ENCODE measurements around the gene KIRREL3.

The KIRREL3 gene

DNA sequence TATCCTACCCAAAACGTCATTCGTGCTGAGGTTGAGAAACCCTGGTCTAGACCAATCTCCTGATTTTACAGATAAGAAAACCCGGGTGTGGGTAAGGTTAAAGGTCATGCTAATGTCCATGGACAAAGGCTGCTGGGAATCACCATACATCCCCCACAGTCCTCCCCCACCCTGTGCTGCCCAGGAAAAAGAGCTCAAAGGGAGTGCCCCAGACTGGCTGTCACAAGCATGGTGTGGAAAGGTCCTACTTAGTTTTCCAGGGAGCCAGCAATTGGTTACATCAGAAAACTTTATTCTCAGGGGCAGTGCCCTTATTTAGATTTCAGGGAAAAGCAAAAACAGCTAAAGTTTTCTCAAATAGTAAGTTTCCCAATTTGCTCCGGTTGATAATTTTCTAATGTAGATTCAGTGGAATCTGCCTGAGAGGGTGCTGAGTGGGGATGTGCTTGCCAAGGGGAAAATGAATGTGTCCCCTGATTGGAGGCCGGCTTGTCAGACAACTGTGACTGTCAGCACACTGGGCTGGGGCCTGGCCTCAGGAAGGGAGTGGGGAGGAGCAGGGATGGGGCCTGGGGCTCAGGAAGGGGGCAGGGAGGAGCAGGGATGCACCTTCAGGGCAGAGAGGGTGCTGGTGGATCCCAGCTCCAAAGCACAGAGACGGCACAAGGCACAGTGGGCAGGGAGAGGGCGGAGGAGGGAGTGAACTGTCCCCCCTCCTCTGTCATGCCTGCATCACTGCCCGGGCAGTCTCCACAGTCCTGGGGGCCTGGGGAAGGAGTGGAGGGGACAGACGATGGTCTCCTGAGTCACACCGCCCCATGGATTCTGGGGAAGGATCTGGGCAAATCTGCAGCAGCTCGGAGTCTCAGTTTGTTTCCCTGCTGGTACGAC is 263.6 kb downstream of the KIRREL3 start:
- TF ChIP-seq, protein P1, sequence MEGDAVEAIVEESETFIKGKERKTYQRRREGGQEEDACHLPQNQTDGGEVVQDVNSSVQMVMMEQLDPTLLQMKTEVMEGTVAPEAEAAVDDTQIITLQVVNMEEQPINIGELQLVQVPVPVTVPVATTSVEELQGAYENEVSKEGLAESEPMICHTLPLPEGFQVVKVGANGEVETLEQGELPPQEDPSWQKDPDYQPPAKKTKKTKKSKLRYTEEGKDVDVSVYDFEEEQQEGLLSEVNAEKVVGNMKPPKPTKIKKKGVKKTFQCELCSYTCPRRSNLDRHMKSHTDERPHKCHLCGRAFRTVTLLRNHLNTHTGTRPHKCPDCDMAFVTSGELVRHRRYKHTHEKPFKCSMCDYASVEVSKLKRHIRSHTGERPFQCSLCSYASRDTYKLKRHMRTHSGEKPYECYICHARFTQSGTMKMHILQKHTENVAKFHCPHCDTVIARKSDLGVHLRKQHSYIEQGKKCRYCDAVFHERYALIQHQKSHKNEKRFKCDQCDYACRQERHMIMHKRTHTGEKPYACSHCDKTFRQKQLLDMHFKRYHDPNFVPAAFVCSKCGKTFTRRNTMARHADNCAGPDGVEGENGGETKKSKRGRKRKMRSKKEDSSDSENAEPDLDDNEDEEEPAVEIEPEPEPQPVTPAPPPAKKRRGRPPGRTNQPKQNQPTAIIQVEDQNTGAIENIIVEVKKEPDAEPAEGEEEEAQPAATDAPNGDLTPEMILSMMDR (IDR thresholded peaks at IDR 0.05; ENCODE audit: borderline replicate concordance, insufficient read depth, low read depth, low read length) = no peak
- H3K4me3 ChIP-seq (ENCODE audit: low read depth, low read length) = no peak overlapping the region

- no peak overlapping the region for H3K4me3 ChIP-seq (ENCODE audit: low read depth, low read length)
- TF ChIP-seq, protein P1 (IDR thresholded peaks at IDR 0.05; ENCODE audit: borderline replicate concordance, insufficient read depth, low read depth, low read length) = no peak
Measured at GRCh38 chr11:126734752-126735151, 265.8 kb downstream of the KIRREL3 start.

DNA sequence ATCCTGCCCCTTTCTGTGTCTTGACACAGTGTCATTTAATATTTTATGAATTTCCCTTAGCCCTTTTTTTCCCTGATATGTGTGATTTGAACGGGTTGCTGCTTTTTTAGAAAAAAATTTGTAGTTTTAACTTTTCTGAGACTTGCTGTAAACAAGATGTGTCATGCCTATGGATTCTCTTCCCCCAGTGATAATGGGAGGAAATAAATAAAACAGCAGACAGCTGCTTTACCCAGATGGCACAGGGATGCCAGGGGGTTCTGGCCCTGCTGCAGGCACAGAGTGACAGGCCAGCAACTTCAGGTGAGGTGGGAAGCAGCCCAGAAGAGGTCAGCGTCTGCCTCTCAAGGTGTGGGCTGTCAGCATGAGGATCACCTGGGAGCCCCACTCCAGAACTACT is 266.9 kb downstream of the KIRREL3 start:
- no peak overlapping the region for H3K4me3 ChIP-seq (ENCODE audit: low read depth, low read length)
- TF ChIP-seq, protein P1 (IDR thresholded peaks at IDR 0.05; ENCODE audit: borderline replicate concordance, insufficient read depth, low read depth, low read length) = no peak

DNA sequence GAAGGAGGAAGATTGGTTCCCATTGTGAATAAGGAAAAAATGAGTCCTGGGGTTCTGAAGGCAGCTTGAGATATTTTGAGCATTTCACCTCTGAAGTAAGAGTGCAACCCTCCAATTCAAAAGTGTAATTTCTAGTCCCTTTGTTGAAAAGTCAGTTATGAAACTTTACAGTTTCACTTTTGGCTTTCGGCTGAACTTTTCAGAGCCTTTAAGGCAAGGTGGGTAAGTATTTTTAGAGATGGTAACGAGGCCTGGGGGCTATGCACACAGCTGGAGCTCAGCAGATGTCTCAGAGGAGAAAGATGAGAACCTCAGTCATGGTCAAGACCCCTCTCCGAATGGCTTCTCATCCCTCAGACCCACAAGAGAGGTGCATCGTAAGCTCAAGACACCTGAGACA is 267.6 kb downstream of the KIRREL3 start:
- H3K4me3 ChIP-seq (ENCODE audit: low read depth, low read length) = no peak overlapping the region
- TF ChIP-seq, protein P1 (IDR thresholded peaks at IDR 0.05; ENCODE audit: borderline replicate concordance, insufficient read depth, low read depth, low read length) = no peak

GRCh38 chr11:126731576-126732142 is 268.9 kb downstream of the KIRREL3 start:
- no peak overlapping the region for H3K4me3 ChIP-seq (ENCODE audit: low read depth, low read length)
- TF ChIP-seq, protein P1 (IDR thresholded peaks at IDR 0.05; ENCODE audit: borderline replicate concordance, insufficient read depth, low read depth, low read length) = no peak

DNA sequence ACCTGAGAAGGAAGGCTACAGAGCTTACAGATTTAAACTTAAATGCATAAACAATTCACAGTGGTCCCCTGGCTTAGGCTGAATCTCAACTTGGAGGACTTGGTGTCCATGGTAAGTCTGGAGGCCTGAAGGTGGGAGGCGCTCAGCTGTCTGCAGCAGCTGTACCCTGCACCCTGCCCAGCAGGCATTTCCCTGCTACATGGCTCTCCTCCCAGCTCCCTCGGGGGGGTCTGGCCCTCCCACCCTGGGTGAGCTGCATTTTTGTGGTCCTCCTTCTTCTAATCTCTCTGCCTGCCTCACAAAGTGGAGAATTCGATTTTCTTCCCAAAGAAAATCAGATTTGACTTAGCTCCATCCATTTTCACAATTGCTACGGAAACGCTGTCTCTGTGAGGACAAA is 273.2 kb downstream of the KIRREL3 start:
- TF ChIP-seq, protein P1 (IDR thresholded peaks at IDR 0.05; ENCODE audit: borderline replicate concordance, insufficient read depth, low read depth, low read length) = no peak
- no peak overlapping the region for H3K4me3 ChIP-seq (ENCODE audit: low read depth, low read length)

DNA sequence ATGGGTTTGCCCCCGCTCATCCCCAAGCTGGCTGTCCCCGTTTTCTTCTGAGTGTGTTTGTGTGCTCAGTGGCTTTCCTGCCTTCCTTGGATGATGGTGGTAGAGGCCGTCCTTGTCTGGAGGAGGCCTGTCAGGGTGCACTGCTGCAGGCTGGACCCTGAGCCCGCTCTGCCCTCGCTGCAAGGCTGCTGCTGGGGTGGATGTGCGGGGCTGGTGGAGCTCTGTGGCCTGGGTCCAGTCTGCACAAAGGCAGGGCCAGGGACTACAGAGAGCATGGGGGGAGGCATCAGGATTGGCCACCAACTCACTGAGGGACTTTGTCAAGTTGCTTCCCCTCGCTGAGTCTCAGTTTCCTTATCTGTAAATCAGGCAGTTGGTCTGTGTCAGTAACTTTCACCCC is 275.0 kb downstream of the KIRREL3 start:
- H3K4me3 ChIP-seq (ENCODE audit: low read depth, low read length) = no peak overlapping the region
- TF ChIP-seq, protein P1 (IDR thresholded peaks at IDR 0.05; ENCODE audit: borderline replicate concordance, insufficient read depth, low read depth, low read length) = no peak

Measured in GM12875 (cell line).